ENCODE measurements around the gene C12orf43.

Gene C12orf43

GRCh38 chr12:121010860-121011259 lies 5.4 kb downstream of the C12orf43 start (continued):
- TF ChIP-seq OSR1 (CRISPR knock-in tag; IDR thresholded peaks at IDR 0.05), result no peak
- no peak for TF ChIP-seq CREB5 (CRISPR knock-in tag; IDR thresholded peaks at IDR 0.05; ENCODE audit: low read depth)
- no peak for TF ChIP-seq ZNF565 (CRISPR knock-in tag; conservative IDR thresholded peaks at IDR 0.05; ENCODE audit: low read depth)

GRCh38 chr12:121009741-121010140 lies 6.5 kb downstream of the C12orf43 start:
- no peak for TF ChIP-seq RARB (CRISPR knock-in tag; IDR thresholded peaks at IDR 0.05)
- ATAC-seq, result peak; percentile 89

- TF ChIP-seq CSDC2 (CRISPR knock-in tag; IDR thresholded peaks at IDR 0.05) (no peak), PPARA (CRISPR knock-in tag; IDR thresholded peaks at IDR 0.05; ENCODE audit: borderline replicate concordance) (no peak), ZNF565 (CRISPR knock-in tag; conservative IDR thresholded peaks at IDR 0.05; ENCODE audit: low read depth) (no peak), TOX (CRISPR knock-in tag; IDR thresholded peaks at IDR 0.05; ENCODE audit: borderline replicate concordance) (no peak), RARB (CRISPR knock-in tag; IDR thresholded peaks at IDR 0.05) (no peak), TCF4 (CRISPR knock-in tag; IDR thresholded peaks at IDR 0.05; ENCODE audit: borderline replicate concordance) (no peak), CREB5 (CRISPR knock-in tag; IDR thresholded peaks at IDR 0.05; ENCODE audit: low read depth) (no peak), ESRRG (CRISPR knock-in tag; IDR thresholded peaks at IDR 0.05) (no peak), ARNTL (CRISPR knock-in tag; IDR thresholded peaks at IDR 0.05; ENCODE audit: borderline replicate concordance, low read depth) (no peak), ZFP3 (CRISPR knock-in tag; IDR thresholded peaks at IDR 0.05) (no peak), CSRNP3 (CRISPR knock-in tag; IDR thresholded peaks at IDR 0.05) (no peak), PATZ1 (CRISPR knock-in tag; IDR thresholded peaks at IDR 0.05; ENCODE audit: borderline replicate concordance) (no peak), ISL1 (CRISPR knock-in tag; IDR thresholded peaks at IDR 0.05) (no peak), ZNF70 (CRISPR knock-in tag; IDR thresholded peaks at IDR 0.05) (no peak), BACH2 (CRISPR knock-in tag; IDR thresholded peaks at IDR 0.05; ENCODE audit: borderline replicate concordance) (no peak), GLIS3 (CRISPR knock-in tag; IDR thresholded peaks at IDR 0.05) (no peak), OSR1 (CRISPR knock-in tag; IDR thresholded peaks at IDR 0.05) (no peak), SNAI2 (CRISPR knock-in tag; IDR thresholded peaks at IDR 0.05) (no peak), ZFP30 (CRISPR knock-in tag; IDR thresholded peaks at IDR 0.05) (no peak)
- no peak for ATAC-seq
Measured at GRCh38 chr12:121008347-121009098, 7.8 kb downstream of the C12orf43 start.

GRCh38 chr12:121005346-121005815 lies 10.9 kb downstream of the C12orf43 start:
- no peak for TF ChIP-seq CREB5 (CRISPR knock-in tag; IDR thresholded peaks at IDR 0.05; ENCODE audit: low read depth)
- TF ChIP-seq ARNTL (CRISPR knock-in tag; IDR thresholded peaks at IDR 0.05; ENCODE audit: borderline replicate concordance, low read depth), result no peak
- TF ChIP-seq TCF4 (CRISPR knock-in tag; IDR thresholded peaks at IDR 0.05; ENCODE audit: borderline replicate concordance), result no peak
- TF ChIP-seq TSHZ2 (CRISPR knock-in tag; IDR thresholded peaks at IDR 0.05), result no peak
- TF ChIP-seq GLIS3 (CRISPR knock-in tag; IDR thresholded peaks at IDR 0.05), result no peak
- peak; percentile 84 for ATAC-seq

Data from SK-N-SH treated with all-trans-retinoic acid at 6 μM for 48 hours (cell line).